ENCODE data around the gene MAGOHB. TPM values are rescaled to one million over a fixed set of nuclear protein-coding genes. Genes with fewer than 3 reads are reported as not detected.

Gene MAGOHB
- polyA plus RNA-seq, 1 of the 3 experiments (the other 2 are of a cell fraction) = 15.7 TPM

- DNase-seq = no peak
- Histone ChIP-seq H3K79me2 (ENCODE audit: insufficient read depth) (no peaks in the 10 kb centered on the region), H2AFZ (ENCODE audit: low read depth) (no peak overlapping the region), H3K27ac (ENCODE audit: low read depth in 2 of 2, low read length in 1 of 2) (no peak overlapping the region), H3K9me3 (no peaks in the 10 kb centered on the region), H4K20me1 (ENCODE audit: insufficient read depth) (no peaks in the 10 kb centered on the region), H3K36me3 (replicated peaks in 1 of 2; ENCODE audit: control insufficient read depth in 1 of 2, insufficient read depth in 2 of 2, low read length in 1 of 2) (no peaks in the 10 kb centered on the region), H3F3A (replicated peaks; ENCODE audit: insufficient read depth) (no peaks in the 10 kb centered on the region), H3K4me3 (ENCODE audit: low read depth in 2 of 2, low read length in 1 of 2) (no peak overlapping the region), H3K27me3 (ENCODE audit: insufficient read depth) (peaks cover 11% of the 10 kb centered on the region), H3K4me2 (no peak overlapping the region), H3K9me2 (no peaks in the 10 kb centered on the region), H3K4me1 (ENCODE audit: control insufficient read depth in 1 of 2, insufficient read depth in 2 of 2, low read depth in 1 of 2, low read length in 1 of 2) (no peaks in the 10 kb centered on the region), H3K9ac (no peak overlapping the region)
- POLR2A ChIA-PET = no interaction called here
- CTCF ChIA-PET = interaction anchor here (0.6 to 5.1 kb wide), 5 partner anchors 11 to 327 kb away, joined by 3 to 55 read pairs (median 3); no protein-coding TSS in a partner anchor
- no peak for TF ChIP-seq JUND (IDR thresholded peaks at IDR 0.05)
- TF ChIP-seq NFIC (IDR thresholded peaks at IDR 0.05; ENCODE audit: borderline replicate concordance) = no peak
- no peak for TF ChIP-seq FOXM1 (IDR thresholded peaks at IDR 0.05; ENCODE audit: low read depth)
- TF ChIP-seq SMC3 (IDR thresholded peaks at IDR 0.05; ENCODE audit: low read depth, low read length) = no peak
- TF ChIP-seq YY1 (IDR thresholded peaks at IDR 0.05; ENCODE audit: low read depth) = no peak
- no peak for TF ChIP-seq RXRA (IDR thresholded peaks at IDR 0.05; ENCODE audit: borderline replicate concordance, low read depth)
- WGBS (ENCODE audit: low lambda C conversion rate) = 9% methylated on average over 3 of the region's 3 CpGs
Observed at GRCh38 chr12:10563966-10564365, 49.4 kb downstream of the MAGOHB start.

- Histone ChIP-seq H3K79me2 (ENCODE audit: insufficient read depth) (no peaks in the 10 kb centered on the region), H3K4me2 (no peak overlapping the region), H3K36me3 (replicated peaks in 1 of 2; ENCODE audit: control insufficient read depth in 1 of 2, insufficient read depth in 2 of 2, low read length in 1 of 2) (no peaks in the 10 kb centered on the region), H4K20me1 (ENCODE audit: insufficient read depth) (no peaks in the 10 kb centered on the region), H3K27ac (ENCODE audit: low read depth in 2 of 2, low read length in 1 of 2) (no peak overlapping the region), H3K27me3 (ENCODE audit: insufficient read depth) (peaks cover 7% of the 10 kb centered on the region; the same call in 1 of the 2 replicates), H3K4me1 (ENCODE audit: control insufficient read depth in 1 of 2, insufficient read depth in 2 of 2, low read depth in 1 of 2, low read length in 1 of 2) (no peaks in the 10 kb centered on the region), H3K9me2 (no peaks in the 10 kb centered on the region), H3F3A (replicated peaks; ENCODE audit: insufficient read depth) (no peaks in the 10 kb centered on the region), H2AFZ (ENCODE audit: low read depth) (no peak overlapping the region), H3K9ac (no peak overlapping the region), H3K4me3 (ENCODE audit: low read depth in 2 of 2, low read length in 1 of 2) (no peak overlapping the region), H3K9me3 (no peaks in the 10 kb centered on the region)
- no peak for DNase-seq
- WGBS (ENCODE audit: low lambda C conversion rate) = 9% methylated on average over 1 of the region's 1 CpG
- TF ChIP-seq RFX5 (IDR thresholded peaks at IDR 0.05; ENCODE audit: low read length) (no peak), USF2 (IDR thresholded peaks at IDR 0.05; ENCODE audit: borderline replicate concordance, low read depth, low read length) (no peak), TAF1 (IDR thresholded peaks at IDR 0.05; ENCODE audit: borderline replicate concordance, low read depth, low read length) (no peak), RXRA (IDR thresholded peaks at IDR 0.05; ENCODE audit: borderline replicate concordance, low read depth) (no peak), GABPA (IDR thresholded peaks at IDR 0.05; ENCODE audit: low read depth) (no peak), NRF1 (IDR thresholded peaks at IDR 0.05; ENCODE audit: low read depth, low read length) (no peak), IRF3 (IDR thresholded peaks at IDR 0.05; ENCODE audit: low read depth, low read length) (no peak), JUND (IDR thresholded peaks at IDR 0.05) (no peak), ZBTB33 (IDR thresholded peaks at IDR 0.05; ENCODE audit: borderline replicate concordance, low read depth) (no peak), RAD21 (IDR thresholded peaks at IDR 0.05; ENCODE audit: low read length) (no peak), MEF2A (IDR thresholded peaks at IDR 0.05; ENCODE audit: borderline replicate concordance, low read depth) (no peak), RCOR1 (IDR thresholded peaks at IDR 0.05; ENCODE audit: low read length) (no peak), FOXJ3 (CRISPR knock-in tag; IDR thresholded peaks at IDR 0.05) (no peak), YY1 (IDR thresholded peaks at IDR 0.05; ENCODE audit: low read depth) (no peak), CTCF (IDR thresholded peaks at IDR 0.05) (no peak), GATA2 (CRISPR knock-in tag; IDR thresholded peaks at IDR 0.05) (no peak), POLR2AphosphoS5 (IDR thresholded peaks at IDR 0.05; ENCODE audit: low read depth, low read length) (no peak), TCF12 (IDR thresholded peaks at IDR 0.05) (no peak), FOSL2 (IDR thresholded peaks at IDR 0.05; ENCODE audit: borderline replicate concordance, low read depth) (no peak)
- ChIA-PET POLR2A (no interaction called here), CTCF (interaction anchor here (0.7 to 5.1 kb wide), 5 partner anchors 12 to 506 kb away, joined by 3 to 55 read pairs (median 3); no protein-coding TSS in a partner anchor)
Observed at GRCh38 chr12:10563002-10563401, 50.4 kb downstream of the MAGOHB start.

All from SK-N-SH (cell line).